ENCODE data around the gene HOXA6. TPM values are rescaled to one million over a fixed set of nuclear protein-coding genes. Genes with fewer than 3 reads are reported as not detected.

Gene HOXA6
- total RNA-seq, 1 experiment from 2014 or later, result 3.3 TPM

GRCh38 chr7:27176524-27176845 lies 28.9 kb upstream of the HOXA6 start:
- no peaks in the 10 kb centered on the region for H3K36me3 ChIP-seq (ENCODE audit: control insufficient read depth, insufficient read depth, low read length)
- intact Hi-C loops (cut with micrococcal nuclease; ENCODE audit: unreplicated experiment) (no loop called here), in situ Hi-C loops (cut with HindIII; ENCODE audit: low pct_unique_long_range_greater_than_20kb, low sequenced_read_pairs) (no loop called here)
- ATAC-seq, result no peak
- peaks cover 11% of the 10 kb centered on the region; the same call in 1 of the 2 replicates for H3K4me1 ChIP-seq (ENCODE audit: control insufficient read depth, insufficient read depth, low read length)
- no peak for DNase-seq (ENCODE audit: low read depth, low spot score)
- TF ChIP-seq POLR2AphosphoS5 (IDR thresholded peaks at IDR 0.05; ENCODE audit: low read depth, low read length), result no peak
- no peak for TF ChIP-seq CTCF (IDR thresholded peaks at IDR 0.05)
- TF ChIP-seq TCF7L2 (IDR thresholded peaks at IDR 0.05; ENCODE audit: low read depth, low read length), result no peak
- TF ChIP-seq SIN3A (IDR thresholded peaks at IDR 0.05; ENCODE audit: borderline replicate concordance, insufficient read depth, low read depth, low read length), result no peak
- no peak for TF ChIP-seq REST (IDR thresholded peaks at IDR 0.05; ENCODE audit: insufficient read depth in 1 of 2, low read depth in 2 of 2, low read length in 1 of 2)
- no peak overlapping the region for H3K4me3 ChIP-seq (ENCODE audit: low read depth in 2 of 2, low read length in 2 of 2)
- H3K9me3 ChIP-seq (ENCODE audit: control insufficient read depth, insufficient read depth, low read depth, low read length), result no peaks in the 10 kb centered on the region
- POLR2A ChIA-PET, result no interaction called here
- BruUV-seq (replicated peaks), result no TSS peak
- H3K27me3 ChIP-seq (ENCODE audit: control insufficient read depth, insufficient read depth, low read length), result no peaks in the 10 kb centered on the region
- CTCF ChIA-PET, result no interaction called here
- no peak overlapping the region for H3K27ac ChIP-seq (ENCODE audit: low read length)

- CTCF ChIA-PET, result no interaction called here
- Histone ChIP-seq H3K9me3 (ENCODE audit: control insufficient read depth, insufficient read depth, low read depth, low read length) (no peaks in the 10 kb centered on the region), H3K4me1 (ENCODE audit: control insufficient read depth, insufficient read depth, low read length) (peaks cover 11% of the 10 kb centered on the region; the same call in 1 of the 2 replicates), H3K27me3 (ENCODE audit: control insufficient read depth, insufficient read depth, low read length) (no peaks in the 10 kb centered on the region), H3K4me3 (ENCODE audit: low read depth in 2 of 2, low read length in 2 of 2) (no peak overlapping the region), H3K27ac (ENCODE audit: low read length) (no peak overlapping the region), H3K36me3 (ENCODE audit: control insufficient read depth, insufficient read depth, low read length) (no peaks in the 10 kb centered on the region)
- intact Hi-C loops (cut with micrococcal nuclease; ENCODE audit: unreplicated experiment) (no loop called here), in situ Hi-C loops (cut with HindIII; ENCODE audit: low pct_unique_long_range_greater_than_20kb, low sequenced_read_pairs) (no loop called here)
- BruUV-seq (replicated peaks), result no TSS peak
- no peak for TF ChIP-seq POLR2AphosphoS5 (IDR thresholded peaks at IDR 0.05; ENCODE audit: low read depth, low read length)
- no peak for TF ChIP-seq SIN3A (IDR thresholded peaks at IDR 0.05; ENCODE audit: borderline replicate concordance, insufficient read depth, low read depth, low read length)
- TF ChIP-seq REST (IDR thresholded peaks at IDR 0.05; ENCODE audit: insufficient read depth in 1 of 2, low read depth in 2 of 2, low read length in 1 of 2), result no peak
- TF ChIP-seq TCF7L2 (IDR thresholded peaks at IDR 0.05; ENCODE audit: low read depth, low read length), result no peak
- TF ChIP-seq CTCF (IDR thresholded peaks at IDR 0.05), result no peak
- POLR2A ChIA-PET, result no interaction called here
- DNase-seq (ENCODE audit: low read depth, low spot score) (no peak), ATAC-seq (no peak)
Observed at GRCh38 chr7:27175626-27176523, 28.3 kb upstream of the HOXA6 start.

All from Panc1 (cell line).